Thoracic aorta (tissue), 2 donors: ENCODE results near the gene RAC2. TPM values are rescaled to one million over a fixed set of nuclear protein-coding genes. Genes with fewer than 3 reads are reported as not detected.

ENCODE experiments used
- ATAC-seq: fragments of 150-250 bp; one replicate; pipeline ENCODE4 v1.8.0; 2017; ENCODE audit warnings: low read depth; ENCODE audit not compliant: insufficient number of reproducible peaks, low FRiP score
- DNase-seq: peaks from one replicate; pipeline ENCODE4 v3.0.0-alpha.2; 2020; ENCODE audit warnings: low spot score
- H3K27ac ChIP-seq, 2 donors: fragments of 200-600 bp; sonication (generic); 1 replicate in 1 of 2; 2 replicates in 1 of 2; pipeline ENCODE4 v1.5.1; 2016; ENCODE audit warnings: mild to moderate bottlenecking in 2 of 2, moderate library complexity in 2 of 2
- H3K27me3 ChIP-seq: fragments of 200-600 bp; sonication (generic); replicated peaks from 2 replicates; pipeline ENCODE4 v1.6.0; 2016; ENCODE audit warnings: mild to moderate bottlenecking; ENCODE audit not compliant: insufficient read depth
- H3K36me3 ChIP-seq: fragments of 200-600 bp; sonication (generic); one replicate; pipeline ENCODE4 v1.5.1; 2016
- H3K4me1 ChIP-seq, 2 donors: fragments of 200-600 bp; sonication (generic); 1 replicate in 1 of 2; 2 replicates in 1 of 2; pipeline versions ENCODE4 v1.5.1 to v1.6.0; 2016; ENCODE audit warnings: low read depth in 2 of 2, mild to moderate bottlenecking in 1 of 2; ENCODE audit not compliant: control insufficient read depth in 1 of 2
- H3K4me3 ChIP-seq: fragments of 200-600 bp; sonication (generic); 2 replicates; pipeline ENCODE4 v1.5.1; 2016; ENCODE audit warnings: mild to moderate bottlenecking
- H3K9me3 ChIP-seq: fragments of 200-600 bp; sonication (generic); 2 replicates; pipeline ENCODE4 v1.5.1; 2016
- total RNA-seq, 2 donors: library from RNA; depleted of rRNA; stranded (reverse); fragments of >200 nt; gene quantifications; one replicate each; pipeline versions ENCODE4 v1.1.0 to v1.2.3, GENCODE V29; 2016
- TF ChIP-seq, protein P1 (sequence below): fragments of 200-600 bp; sonication (generic); IDR thresholded peaks from one replicate; pipeline ENCODE4 v1.5.1; 2019; ENCODE audit warnings: antibody characterized with exemption

Gene RAC2
- total RNA-seq, 2 donors from 2014 or later = 10.7 to 16.2 TPM

DNA sequence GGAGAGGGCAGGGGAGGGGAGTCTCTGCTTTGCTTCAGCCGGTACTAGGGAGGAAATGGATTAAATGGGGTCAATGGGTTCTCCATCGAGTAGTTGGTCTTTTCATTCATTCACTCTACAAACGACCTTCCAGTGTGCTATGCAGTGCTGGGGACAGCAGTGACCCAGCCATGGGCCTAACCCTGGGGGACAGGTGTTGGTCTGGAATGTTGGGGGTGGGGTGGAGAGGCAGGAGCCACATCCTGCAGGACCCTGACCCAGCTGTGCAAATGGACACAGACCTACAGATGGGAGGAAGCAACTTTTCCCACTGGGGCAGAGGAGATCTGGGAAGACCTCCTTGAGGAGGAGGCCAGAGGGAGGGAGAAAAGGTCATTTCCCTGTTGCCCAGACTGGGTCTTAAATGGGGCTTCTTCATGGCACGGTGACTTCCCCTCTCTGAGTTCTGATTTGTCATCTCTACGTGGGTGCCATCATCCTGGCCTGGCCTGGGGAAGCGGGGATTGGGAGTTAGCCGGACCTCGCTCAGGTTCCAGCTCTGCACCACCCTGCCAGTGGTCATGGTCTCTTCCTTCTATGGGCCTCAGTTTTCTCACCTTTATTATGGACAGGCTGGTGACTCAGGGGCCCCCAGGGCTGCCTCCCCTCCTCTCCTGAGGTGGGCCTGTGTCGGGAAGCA lies 40.2 kb upstream of the RAC2 start:
- Histone ChIP-seq H3K4me3 (peak overlapping the region; percentile 67), H3K36me3 (no peaks in the 10 kb centered on the region), H3K9me3 (no peaks in the 10 kb centered on the region), H3K27me3 (no peaks in the 10 kb centered on the region), H3K4me1 (no peaks in the 10 kb centered on the region), H3K27ac (peak overlapping the region in 1 of 2 donors; percentile 35)
- TF ChIP-seq, protein P1, sequence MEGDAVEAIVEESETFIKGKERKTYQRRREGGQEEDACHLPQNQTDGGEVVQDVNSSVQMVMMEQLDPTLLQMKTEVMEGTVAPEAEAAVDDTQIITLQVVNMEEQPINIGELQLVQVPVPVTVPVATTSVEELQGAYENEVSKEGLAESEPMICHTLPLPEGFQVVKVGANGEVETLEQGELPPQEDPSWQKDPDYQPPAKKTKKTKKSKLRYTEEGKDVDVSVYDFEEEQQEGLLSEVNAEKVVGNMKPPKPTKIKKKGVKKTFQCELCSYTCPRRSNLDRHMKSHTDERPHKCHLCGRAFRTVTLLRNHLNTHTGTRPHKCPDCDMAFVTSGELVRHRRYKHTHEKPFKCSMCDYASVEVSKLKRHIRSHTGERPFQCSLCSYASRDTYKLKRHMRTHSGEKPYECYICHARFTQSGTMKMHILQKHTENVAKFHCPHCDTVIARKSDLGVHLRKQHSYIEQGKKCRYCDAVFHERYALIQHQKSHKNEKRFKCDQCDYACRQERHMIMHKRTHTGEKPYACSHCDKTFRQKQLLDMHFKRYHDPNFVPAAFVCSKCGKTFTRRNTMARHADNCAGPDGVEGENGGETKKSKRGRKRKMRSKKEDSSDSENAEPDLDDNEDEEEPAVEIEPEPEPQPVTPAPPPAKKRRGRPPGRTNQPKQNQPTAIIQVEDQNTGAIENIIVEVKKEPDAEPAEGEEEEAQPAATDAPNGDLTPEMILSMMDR = no peak
- ATAC-seq (no peak), DNase-seq (no peak)

DNA sequence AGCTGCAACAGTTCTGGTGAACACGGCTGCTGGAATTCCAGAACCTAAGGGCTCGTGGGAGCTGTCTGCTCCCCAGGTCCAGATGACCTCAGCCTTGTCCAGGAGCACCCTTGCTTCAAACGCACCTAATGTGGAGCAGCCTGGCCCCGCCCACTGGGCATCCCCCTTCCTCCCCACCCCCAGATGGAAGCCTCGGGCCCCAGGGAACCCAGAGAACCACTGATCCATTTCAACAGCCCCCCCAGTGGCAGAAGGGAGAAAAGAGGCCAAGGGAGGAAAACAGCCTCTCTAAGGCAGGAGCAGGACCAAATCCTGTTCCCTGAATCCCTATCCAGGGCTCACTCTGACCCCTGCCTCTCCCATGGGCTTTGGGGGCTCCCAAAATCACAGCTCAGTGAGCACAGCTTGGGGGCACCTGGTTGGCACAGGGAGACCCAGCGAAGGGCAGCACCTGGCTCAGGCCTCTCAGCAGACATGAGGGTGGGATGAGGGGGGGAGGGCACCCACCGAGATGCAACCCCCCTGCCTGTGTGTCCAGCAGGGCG lies 39.4 kb upstream of the RAC2 start:
- ATAC-seq = no peak
- Histone ChIP-seq H3K4me1 (no peaks in the 10 kb centered on the region), H3K9me3 (no peaks in the 10 kb centered on the region), H3K4me3 (peak overlapping the region; percentile 67), H3K27ac (peak overlapping the region in 1 of 2 donors; percentile 30), H3K36me3 (no peaks in the 10 kb centered on the region), H3K27me3 (no peaks in the 10 kb centered on the region)
- no peak for DNase-seq
- TF ChIP-seq, protein P1 = no peak

DNA sequence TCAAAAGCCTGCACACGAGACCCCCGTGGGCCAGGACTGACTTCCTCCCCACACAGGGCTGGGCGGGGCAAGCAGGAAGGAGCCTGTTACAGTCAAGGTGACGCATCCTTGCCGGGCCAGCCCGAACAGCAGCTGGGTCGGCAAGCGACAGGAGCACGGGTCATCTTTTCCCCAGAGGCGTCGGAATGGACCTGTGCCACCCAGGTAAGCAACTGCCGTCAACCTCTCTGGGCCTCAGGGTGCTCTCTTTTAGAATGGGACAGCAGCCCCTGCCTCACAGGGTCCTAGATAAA lies 38.3 kb upstream of the RAC2 start, which contains the start of gene CYTH4:
Gene CYTH4 (plus strand): TSS at position 124 of the 293 bp plus-strand sequence. CDS start 62 bp downstream, at position 186.
- Histone ChIP-seq H3K27me3 (no peaks in the 10 kb centered on the region), H3K4me1 (no peaks in the 10 kb centered on the region), H3K4me3 (peak within 1 kb of the TSS; percentile 67), H3K27ac (peak within 1 kb of the TSS in 1 of 2 donors; percentile 43), H3K9me3 (no peaks in the 10 kb centered on the region), H3K36me3 (no peaks in the 10 kb centered on the region)
- ATAC-seq = no peak
- DNase-seq = no peak
- TF ChIP-seq, protein P1 = no peak

DNA sequence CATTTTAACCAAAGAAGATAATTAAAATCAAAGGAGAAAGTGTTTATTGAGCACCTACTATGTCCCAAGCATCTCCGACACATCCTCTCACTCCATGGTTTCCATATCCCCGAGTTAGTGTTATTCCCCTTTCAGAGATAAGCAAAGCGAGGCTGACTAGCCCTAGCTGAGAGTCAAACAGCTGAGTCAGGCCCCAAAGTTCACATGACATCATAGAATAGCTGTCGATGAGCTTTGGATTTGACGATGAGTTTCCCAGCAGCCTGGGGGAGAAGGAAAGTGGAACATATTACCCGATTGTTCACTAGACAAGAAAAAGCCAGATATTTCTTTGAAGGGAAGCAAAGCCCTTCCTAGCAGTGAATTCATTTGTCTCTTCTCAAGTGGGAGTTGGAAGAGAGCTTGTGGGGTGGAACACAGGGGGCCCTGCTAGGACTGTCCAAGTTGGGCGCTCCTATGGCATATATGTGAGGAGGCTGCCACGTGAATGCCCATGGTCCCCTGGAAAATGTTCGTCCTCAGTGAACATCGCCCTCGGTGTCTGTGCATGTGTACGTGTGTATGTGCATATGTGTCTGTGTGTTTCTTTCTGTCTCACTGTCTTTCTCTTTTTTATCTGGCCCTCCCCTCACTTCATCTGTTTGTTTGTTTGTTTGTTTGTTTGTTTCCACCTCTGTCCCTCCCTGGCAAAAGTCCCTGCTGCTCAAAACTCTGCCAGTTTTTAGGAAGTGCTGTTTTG lies 37.7 kb upstream of the RAC2 start:
- no peak for ATAC-seq
- no peak for DNase-seq
- TF ChIP-seq, protein P1 = no peak
- no peaks in the 10 kb centered on the region for H3K36me3 ChIP-seq
- H3K4me1 ChIP-seq = no peaks in the 10 kb centered on the region
- peak overlapping the region in 1 of 2 donors; percentile 43 for H3K27ac ChIP-seq
- no peaks in the 10 kb centered on the region for H3K27me3 ChIP-seq
- peak overlapping the region; percentile 67 for H3K4me3 ChIP-seq
- H3K9me3 ChIP-seq = no peaks in the 10 kb centered on the region

DNA sequence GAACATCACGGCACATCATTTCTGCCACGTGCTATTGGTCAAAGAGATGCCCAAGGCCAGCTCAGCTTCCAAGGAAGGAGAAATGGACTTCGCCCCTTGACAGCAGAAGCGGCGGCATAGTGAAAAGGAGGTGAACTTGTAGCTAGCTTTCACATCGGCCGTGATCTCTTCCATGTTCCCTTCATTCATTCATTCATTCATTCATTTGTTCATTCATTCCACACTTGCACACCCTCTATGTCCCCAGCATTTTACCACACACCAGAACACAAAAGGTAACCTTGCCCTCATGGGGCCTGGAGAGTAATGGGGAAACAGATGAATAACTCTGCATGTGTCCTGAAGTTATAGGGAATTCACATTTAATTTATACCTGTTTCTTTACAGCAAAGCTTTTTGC lies 37.1 kb upstream of the RAC2 start:
- ATAC-seq (no peak), DNase-seq (no peak)
- Histone ChIP-seq H3K27ac (no peak overlapping the region), H3K4me3 (no peak overlapping the region), H3K27me3 (no peaks in the 10 kb centered on the region), H3K9me3 (no peaks in the 10 kb centered on the region), H3K4me1 (no peaks in the 10 kb centered on the region), H3K36me3 (no peaks in the 10 kb centered on the region)
- TF ChIP-seq, protein P1 = no peak
